GM21390 (cell line): ENCODE results near the gene ATP9B.

Experiments used
- ATAC-seq: cut with Tn5 transposase; IDR thresholded peaks from one replicate; pipeline ENCODE4 v1.9.1; 2021; ENCODE audit not compliant: unreplicated experiment

Gene ATP9B

DNA sequence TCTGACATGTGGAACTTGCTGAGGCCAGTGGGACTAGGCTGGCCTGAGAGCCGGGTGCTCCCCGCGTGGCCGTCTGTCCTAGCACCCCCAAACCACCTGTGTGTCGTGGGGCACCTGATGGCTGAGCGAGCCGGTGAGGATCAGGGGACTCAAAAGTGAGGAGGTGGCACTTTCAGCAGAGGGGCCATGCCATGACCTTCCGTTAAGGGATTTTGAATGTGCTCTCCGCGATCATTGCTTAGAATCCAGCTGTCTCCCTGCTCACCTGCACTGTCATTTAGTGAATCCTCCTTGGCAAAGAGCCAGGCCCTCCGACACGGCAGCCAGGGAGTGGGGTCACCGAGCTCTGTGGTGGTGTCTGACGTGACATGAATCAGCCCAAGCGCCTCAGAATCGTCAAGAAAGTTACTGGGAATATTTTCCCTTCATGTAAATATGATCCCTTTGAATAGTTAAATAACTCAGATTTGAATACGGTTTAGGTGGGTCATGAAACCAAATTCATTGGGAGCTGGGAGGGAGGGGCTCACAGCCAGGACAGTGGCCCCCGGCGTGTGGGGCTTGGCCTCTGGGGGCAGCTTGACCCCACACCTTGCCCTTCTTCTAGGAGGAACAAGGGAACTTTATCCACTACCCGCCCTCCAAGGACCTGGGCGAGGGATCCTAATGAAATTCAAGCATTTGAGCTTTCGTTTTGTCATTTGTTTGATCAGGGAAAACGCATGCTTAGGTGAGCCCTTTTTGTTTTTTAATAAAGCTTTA is 336.0 kb downstream of the ATP9B start:
- no peak for ATAC-seq

DNA sequence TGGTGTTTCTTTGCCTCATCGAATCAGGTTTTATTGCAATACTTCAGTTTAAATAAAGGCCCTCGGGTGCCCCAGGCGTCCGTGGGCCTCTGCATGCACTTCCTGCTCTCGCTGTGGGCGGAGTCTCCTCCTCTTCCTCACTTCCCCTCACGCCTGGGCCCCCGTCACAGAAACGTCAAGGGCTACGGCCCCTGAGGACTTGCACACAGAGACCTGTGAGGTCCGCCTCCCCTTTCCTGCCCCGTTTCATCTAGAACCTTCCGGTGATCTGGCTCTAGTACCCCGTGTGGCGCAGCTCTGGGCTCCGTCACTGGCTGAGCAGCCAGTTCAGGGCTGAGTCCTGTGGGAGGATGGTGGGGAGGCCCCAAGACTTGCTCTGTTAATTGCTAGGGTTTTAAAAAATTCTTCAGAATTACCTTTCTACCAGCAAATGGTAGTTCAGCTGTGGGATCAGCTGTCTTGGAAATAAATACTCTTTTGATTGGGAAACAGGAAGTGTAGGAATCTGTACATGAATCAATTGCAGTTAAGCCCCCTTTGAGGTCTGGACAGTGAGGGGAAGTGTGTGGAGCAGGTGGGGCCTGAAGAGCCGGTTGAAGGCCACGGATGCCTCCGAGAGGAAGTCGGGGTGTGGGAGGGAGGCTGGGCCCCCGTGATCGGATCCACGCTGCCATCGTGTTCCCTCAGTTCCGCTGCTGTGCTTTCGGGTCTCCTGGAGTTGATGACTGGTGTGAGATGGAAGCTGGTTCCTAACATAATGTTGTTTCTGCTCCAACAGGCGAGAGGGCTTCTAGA is 336.8 kb downstream of the ATP9B start:
- ATAC-seq = peak; percentile 76

DNA sequence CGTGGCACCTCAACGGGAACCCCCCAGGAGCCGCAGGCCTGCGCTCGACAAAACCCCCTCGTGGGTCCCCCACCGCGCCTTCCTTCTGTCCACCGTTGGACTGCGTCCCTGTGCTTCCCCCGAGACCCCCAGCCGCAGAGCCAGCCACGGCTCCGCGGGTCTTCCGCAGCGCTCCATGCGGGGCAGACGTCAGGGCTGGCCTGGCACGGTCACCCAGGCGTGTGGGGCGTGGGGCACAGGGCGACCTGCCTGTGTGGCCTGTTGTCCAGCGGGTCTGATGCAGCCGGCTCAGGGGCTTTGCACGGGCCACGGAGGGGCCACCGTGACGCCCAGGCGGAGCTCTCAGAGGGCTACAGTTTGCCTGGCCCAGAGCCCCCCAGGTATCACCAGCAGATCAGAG is 337.5 kb downstream of the ATP9B start:
- ATAC-seq = no peak

GRCh38 chr18:79409313-79409712 is 340.1 kb downstream of the ATP9B start:
- no peak for ATAC-seq

- ATAC-seq = no peak
Measured at GRCh38 chr18:79410171-79410641, 341.0 kb downstream of the ATP9B start.

- ATAC-seq = no peak
Measured at GRCh38 chr18:79410731-79411613, 341.8 kb downstream of the ATP9B start.

GRCh38 chr18:79411614-79412526 is 342.7 kb downstream of the ATP9B start:
- ATAC-seq = no peak

- no peak for ATAC-seq
Measured at GRCh38 chr18:79413025-79413424, 343.8 kb downstream of the ATP9B start.

- no peak for ATAC-seq
Measured at GRCh38 chr18:79413426-79413825, 344.2 kb downstream of the ATP9B start.

- ATAC-seq = no peak
Measured at GRCh38 chr18:79413901-79414300, 344.7 kb downstream of the ATP9B start.

DNA sequence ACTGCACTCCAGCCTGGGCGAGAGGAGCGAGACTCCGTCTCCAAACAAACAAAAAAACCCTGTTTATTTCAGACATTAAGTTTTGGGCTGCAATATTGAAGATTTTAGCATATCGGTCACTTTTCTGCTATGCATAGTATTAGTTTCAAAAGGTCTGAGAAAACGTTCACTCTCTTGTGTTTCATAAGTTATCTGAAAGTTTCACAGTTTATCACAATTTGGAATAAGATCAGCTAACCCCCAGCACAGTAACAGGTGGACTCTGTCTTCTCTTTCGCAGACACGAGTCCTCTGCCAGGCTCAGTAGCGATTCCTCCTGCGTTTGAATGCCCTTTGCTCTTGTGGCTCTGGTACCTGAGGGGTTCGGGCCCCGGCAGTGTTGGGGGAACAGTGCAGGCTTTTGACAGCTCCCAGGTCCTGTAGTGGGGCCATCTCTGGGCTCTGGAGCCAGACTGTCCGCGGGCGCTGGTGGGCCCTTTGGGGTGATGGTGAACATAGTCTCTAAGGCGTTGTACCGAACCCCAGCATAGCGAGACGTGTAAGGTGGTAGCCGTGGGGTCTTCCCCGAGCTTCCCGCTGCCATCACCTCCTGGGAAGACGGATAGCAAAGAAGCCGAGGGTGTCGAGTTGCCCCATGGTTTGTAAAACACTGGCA is 347.0 kb downstream of the ATP9B start:
- no peak for ATAC-seq

GRCh38 chr18:79416677-79417052 is 347.5 kb downstream of the ATP9B start:
- ATAC-seq = no peak

- ATAC-seq = no peak
Measured at GRCh38 chr18:79418236-79418635, 349.0 kb downstream of the ATP9B start.

- no peak for ATAC-seq
Measured at GRCh38 chr18:79418642-79419041, 349.4 kb downstream of the ATP9B start.

DNA sequence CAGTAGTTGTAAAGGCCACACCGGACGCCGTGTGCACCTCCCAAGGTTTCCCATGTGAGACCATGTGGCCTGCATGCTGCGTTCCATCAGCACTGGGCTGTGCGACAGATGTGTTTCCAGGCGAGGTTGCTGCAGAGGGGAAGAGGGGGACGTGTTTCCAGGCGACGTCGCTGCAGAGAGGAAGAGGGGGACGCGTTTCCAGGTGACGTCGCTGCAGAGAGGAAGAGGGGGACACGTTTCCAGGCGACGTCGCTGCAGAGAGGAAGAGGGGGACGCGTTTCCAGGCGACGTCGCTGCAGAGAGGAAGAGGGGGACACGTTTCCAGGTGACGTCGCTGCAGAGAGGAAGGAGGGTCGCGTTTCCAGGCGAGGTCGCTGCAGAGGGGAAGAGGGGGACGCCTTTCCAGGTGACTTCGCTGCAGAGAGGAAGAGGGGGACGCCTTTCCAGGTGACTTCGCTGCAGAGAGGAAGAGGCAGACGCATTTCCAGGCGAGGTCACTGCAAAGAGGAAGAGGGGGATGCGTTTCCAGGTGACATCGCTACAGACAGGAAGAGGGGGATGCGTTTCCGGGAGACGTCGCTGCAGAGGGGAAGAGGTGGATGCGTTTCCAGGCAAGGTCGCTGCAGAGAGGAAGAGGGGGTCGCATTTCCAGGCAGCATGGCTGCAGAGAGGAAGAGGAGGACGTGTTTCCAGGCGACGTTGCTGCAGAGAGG is 351.0 kb downstream of the ATP9B start:
- no peak for ATAC-seq

DNA sequence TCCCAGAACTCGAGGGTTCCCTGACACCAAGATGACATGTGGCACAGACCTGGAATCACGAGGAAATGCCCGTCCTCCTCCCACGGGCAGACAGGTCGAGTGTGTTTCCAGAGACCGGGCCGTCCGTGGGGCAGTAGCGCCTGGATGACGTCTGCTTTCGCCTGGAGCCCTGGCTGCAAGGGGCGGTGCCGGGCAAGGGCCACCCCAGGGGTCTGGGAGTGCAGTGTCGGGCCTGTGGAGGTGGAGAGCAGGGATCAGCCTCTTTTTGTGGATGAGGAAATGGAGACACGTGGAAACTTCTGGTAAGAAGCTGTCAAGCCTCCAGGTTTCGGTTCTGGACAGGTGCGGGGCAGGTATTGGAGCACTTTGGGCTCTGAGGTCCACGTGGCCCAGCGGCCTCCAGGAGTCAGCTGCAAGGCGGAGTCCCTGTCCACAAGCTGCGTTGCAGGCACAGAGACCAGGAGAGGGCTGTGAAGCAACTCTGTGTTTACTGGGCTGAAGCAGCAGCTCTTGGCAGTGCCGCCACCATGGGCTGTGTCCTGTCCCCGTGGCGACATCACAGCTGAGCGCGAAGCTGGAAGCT is 352.2 kb downstream of the ATP9B start:
- no peak for ATAC-seq

DNA sequence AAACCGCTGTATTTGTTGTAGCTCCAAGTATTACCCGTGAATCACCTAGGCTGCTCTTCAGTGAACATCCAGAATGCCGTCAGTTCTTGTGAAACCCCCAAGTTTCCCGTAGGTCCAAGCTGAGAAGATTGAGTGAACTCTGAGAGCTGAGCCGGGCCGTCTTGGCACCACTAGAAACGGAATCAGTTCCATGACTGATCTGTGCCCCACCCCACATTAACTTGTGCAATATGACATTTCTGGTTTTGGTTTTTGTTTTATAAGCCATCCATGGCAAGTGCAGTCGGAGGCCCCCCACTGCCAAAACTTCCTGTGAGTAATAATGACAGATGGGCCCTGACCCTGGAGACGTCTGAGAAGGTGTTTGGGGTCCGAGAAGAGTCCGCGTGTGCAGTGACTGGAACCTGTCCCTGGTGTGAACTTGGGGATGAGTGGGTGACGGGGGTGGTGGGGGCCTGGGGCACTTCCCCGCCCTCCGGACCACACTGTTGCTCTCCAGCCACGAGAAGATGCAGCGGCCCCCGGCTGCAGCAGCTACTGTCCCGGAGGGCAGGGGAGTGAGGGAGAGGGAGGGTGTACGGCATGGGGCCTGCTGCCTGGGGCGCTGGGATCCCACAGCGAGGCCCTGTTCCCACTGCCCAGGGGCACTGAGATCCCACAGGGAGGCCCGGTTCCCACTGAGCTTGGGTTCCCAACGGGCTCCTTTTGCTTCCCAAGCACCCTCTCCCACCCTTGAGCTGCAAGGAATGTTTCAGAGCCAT is 353.0 kb downstream of the ATP9B start:
- ATAC-seq = peak; percentile 93

GRCh38 chr18:79422783-79423165 is 353.6 kb downstream of the ATP9B start:
- no peak for ATAC-seq
